GM19023 (cell line): ENCODE results near the gene NOD1.
"Not testable (repeated sequence)": the region's sequence is repeated elsewhere in the genome, so short reads cannot be mapped to it uniquely, and the experiment has no call there.

ENCODE experiments used
- ATAC-seq: cut with Tn5 transposase; IDR thresholded peaks from one replicate; pipeline ENCODE4 v1.9.1; 2021; ENCODE audit warnings: mild to moderate bottlenecking, moderate library complexity; ENCODE audit not compliant: unreplicated experiment

The NOD1 gene, protein sequence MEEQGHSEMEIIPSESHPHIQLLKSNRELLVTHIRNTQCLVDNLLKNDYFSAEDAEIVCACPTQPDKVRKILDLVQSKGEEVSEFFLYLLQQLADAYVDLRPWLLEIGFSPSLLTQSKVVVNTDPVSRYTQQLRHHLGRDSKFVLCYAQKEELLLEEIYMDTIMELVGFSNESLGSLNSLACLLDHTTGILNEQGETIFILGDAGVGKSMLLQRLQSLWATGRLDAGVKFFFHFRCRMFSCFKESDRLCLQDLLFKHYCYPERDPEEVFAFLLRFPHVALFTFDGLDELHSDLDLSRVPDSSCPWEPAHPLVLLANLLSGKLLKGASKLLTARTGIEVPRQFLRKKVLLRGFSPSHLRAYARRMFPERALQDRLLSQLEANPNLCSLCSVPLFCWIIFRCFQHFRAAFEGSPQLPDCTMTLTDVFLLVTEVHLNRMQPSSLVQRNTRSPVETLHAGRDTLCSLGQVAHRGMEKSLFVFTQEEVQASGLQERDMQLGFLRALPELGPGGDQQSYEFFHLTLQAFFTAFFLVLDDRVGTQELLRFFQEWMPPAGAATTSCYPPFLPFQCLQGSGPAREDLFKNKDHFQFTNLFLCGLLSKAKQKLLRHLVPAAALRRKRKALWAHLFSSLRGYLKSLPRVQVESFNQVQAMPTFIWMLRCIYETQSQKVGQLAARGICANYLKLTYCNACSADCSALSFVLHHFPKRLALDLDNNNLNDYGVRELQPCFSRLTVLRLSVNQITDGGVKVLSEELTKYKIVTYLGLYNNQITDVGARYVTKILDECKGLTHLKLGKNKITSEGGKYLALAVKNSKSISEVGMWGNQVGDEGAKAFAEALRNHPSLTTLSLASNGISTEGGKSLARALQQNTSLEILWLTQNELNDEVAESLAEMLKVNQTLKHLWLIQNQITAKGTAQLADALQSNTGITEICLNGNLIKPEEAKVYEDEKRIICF

GRCh38 chr7:30478349-30479201, at the start of gene NOD1:
TSS of gene NOD1 (minus strand) at chr7:30478784. CDS start at chr7:30456921, 21,863 bp downstream.
- peak; percentile 89 for ATAC-seq

DNA sequence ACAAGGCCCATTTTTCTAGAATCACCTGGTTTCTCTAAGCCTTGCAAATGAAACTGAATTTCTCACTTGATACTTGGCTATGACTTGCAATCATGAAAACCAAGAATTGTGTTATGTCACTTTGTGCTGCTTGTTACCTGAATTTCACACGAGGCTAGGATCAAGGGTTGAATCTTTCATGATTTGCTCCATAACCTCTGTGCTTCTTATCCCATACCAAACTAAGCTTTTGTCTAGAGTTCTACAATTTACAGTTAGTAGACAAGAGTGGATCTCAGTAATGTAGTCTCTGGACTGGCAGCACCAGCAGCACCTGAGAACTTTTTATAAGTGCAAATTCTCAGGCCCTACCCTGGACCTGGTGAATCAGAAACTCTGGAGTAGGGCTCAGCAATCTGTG, 48.7 kb upstream of the NOD1 start:
- ATAC-seq = not testable (repeated sequence)

GRCh38 chr7:30526163-30526562, 47.6 kb upstream of the NOD1 start:
- ATAC-seq = no peak

DNA sequence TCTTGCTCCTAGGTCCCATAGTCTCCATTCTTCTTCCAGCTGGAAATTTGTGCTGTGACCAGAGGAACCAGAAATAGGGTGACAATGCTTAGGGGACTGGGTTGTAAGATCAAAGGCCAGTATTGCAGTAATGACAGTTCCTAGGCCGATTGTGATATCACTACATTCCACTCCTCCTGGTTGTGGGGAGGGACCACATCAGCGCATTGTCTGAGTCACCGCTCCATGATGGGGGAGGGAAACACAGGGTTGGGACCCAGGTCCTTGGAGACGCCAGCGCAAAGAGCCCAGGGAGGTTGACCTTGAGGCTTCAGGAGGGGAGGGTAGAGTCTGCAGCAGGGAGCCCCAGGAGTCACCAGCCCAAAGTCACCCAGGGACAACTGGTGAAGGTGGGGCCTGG, 46.8 kb upstream of the NOD1 start:
- ATAC-seq = no peak

GRCh38 chr7:30524545-30524944, 46.0 kb upstream of the NOD1 start:
- ATAC-seq = no peak

GRCh38 chr7:30523466-30523865, 44.9 kb upstream of the NOD1 start:
- ATAC-seq = no peak

DNA sequence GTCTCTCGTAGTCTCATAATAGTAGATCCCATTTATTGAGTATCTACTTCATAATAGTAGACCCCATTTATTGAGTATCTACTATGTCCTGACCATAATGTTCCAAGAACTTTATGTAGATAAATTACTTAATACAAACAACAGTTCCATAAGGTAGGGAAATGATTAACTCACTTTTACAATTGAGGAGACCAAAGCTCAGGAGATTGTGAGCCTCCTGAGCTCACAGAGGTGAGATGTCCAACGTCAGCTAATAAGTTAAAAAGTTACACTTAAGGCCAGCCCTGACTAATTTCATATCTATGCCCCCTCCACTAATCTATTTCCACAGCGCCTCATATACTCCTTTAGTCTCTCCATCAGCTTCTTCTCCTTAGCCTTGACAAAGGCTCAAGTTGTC, 43.6 kb upstream of the NOD1 start:
- no peak for ATAC-seq

DNA sequence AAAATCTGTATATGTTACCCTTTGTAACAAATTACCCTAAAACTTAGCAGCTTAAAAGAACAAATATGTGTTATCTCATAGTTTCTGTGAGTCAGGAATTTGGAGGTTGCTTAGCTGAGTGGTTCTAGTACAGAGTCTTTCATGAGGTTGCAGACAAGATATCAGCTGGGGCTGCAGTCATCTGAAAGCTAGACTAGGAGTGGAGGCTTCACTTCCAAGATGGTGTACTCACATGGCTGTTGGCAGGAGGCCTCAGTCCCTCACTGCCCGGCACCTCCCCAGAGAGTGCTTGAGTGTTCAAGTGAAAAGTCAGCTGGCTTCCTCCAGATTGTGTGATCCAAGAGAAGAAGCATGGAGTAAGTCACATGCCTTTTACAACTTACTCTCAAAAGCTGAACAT, 42.9 kb upstream of the NOD1 start:
- ATAC-seq = no peak

DNA sequence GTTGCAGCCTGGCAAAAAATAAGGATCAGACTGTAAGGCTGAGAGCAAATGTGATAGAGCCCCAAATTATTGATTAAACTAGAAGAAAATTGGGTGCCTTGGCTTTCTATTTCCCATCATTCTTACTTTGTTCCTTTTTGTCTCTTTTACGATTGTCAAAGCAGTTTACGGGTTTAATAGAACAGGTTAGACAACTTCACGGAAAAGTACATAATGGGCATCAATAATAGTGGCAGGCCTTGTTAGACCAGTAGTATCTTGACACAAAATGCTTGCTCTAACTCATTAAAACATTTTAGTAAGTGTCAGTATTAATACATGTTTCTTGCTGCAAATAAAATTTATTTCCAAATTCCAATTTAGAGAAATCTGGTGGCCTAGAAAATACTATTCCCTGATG, 40.5 kb upstream of the NOD1 start:
- no peak for ATAC-seq

DNA sequence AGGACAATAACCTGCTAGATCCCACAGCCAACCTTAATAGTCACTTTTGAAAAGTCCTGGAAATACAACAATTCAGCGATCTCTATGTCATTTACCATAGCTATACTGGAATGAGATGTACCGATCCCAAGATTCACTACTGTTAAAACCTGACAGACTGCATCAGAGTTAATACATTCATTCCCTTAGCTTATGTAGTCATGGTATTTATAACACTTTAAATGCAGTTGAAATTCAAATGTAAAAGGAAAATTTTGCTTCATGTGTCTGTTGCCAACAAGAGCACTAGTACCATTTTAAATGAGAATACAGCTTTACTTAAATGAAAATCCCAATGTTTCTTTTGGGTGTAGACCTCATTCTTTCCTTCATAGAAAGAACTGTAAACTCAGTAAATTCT, 37.2 kb upstream of the NOD1 start:
- ATAC-seq = no peak

GRCh38 chr7:30514776-30515175, 36.2 kb upstream of the NOD1 start:
- ATAC-seq = no peak

DNA sequence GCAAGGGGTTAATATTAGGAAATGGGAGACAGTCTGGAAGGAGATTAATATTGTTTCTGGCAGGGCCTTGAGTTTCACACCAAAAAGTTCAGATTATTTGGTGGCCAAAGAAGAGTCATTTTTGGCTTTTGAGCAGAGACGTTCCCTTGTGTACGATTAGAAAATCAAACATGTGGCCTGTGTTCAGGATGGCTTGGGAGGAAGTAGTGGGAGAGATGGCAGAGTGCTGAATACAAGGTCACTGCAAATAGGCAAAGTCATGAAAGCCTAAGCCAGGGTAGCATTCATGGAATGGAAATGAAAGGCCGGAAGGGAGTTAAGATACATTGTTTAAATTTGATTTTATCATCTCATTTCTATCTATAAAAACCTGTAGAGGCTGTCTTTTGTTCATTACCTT, 35.6 kb upstream of the NOD1 start:
- no peak for ATAC-seq

DNA sequence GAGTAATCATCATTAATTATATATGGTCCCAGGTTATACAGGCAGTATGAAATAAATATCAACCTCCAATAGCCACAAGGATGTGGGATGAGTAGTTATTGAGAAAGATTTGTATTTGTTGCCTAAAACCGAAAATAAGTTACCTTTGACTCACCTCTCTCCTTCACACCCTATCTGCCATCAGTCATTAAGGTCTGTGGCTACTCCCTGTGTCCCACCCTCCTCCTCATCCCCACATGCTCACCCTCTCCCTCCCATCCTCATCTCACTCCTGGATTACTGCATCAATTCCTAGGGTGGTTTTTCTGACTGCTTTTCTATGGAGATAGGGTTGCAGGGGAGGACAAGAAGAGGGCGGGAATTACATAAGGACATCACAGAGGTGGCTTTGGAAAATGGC, 35.2 kb upstream of the NOD1 start:
- ATAC-seq = no peak

- no peak for ATAC-seq
Observed at GRCh38 chr7:30511973-30512662, 33.5 kb upstream of the NOD1 start.

GRCh38 chr7:30511494-30511893, 32.9 kb upstream of the NOD1 start:
- no peak for ATAC-seq

GRCh38 chr7:30510124-30511075, 31.8 kb upstream of the NOD1 start:
- ATAC-seq = no peak

DNA sequence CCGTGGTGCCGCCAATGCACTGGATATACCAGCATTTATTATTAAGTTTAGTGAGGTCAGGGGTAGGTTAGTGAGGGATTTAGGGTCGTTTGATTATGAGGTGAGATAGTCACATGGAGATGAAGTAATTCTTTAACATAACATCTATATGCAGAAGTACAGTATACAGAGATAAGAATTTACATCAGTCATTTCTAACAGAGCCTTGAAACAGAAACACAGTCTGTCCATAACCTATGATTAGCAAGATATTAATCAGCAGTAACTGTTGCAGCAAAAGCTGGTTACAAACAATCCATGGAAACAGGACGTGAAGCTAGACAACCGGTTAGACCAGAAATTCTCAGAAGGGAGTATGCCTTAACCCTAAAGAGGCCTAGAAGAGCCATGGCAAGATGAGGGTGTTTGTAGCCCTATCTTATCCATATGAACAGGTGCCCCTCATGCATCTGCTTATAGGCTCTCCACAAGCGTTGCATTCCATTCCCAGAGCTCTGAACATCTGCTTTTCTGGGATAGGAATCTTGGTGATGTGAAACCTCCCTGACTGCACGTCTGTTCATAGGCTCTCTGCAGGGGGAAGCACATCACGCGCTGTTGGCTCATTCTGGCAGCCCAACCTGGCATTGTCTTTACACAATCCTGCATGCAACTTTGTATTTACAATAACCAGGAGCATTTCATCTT, 30.7 kb upstream of the NOD1 start:
- ATAC-seq = not testable (repeated sequence)

- ATAC-seq = not testable (repeated sequence)
Observed at GRCh38 chr7:30507346-30507900, 28.8 kb upstream of the NOD1 start.
